Pancreas (tissue), 10 donors: ENCODE measurements around the gene UCP3. TPM values are rescaled to one million over a fixed set of nuclear protein-coding genes. Genes with fewer than 3 reads are reported as not detected.

Source experiments
- ATAC-seq, 4 donors: fragments of 200-7000 bp; cut with Tn5 transposase; one replicate each; pipeline versions ENCODE4 v1.8.0 to v1.9.1; 2020; ENCODE audit warnings: mild to moderate bottlenecking in 4 of 4, moderate library complexity in 4 of 4
- DNase-seq, 6 donors: peaks; one replicate each; pipeline ENCODE4 v3.0.0-alpha.2; 2020
- FAIRE-seq: peaks from 2 replicates; lab custom pipeline; 2012; peaks lifted over from hg19 to GRCh38; lab: Jason Lieb, UNC
- H3K27ac ChIP-seq, 4 donors: fragments of 200-600 bp; sonication (generic); 1 replicate in 3 of 4; 2 replicates in 1 of 4; pipeline versions ENCODE4 v1.5.0 to v1.8.0; 2020
- H3K27me3 ChIP-seq, 4 donors: fragments of 200-600 bp; one replicate each; pipeline ENCODE4 v1.8.0; 2021
- H3K36me3 ChIP-seq, 3 donors: fragments of 200-600 bp; sonication (generic) in 1 of 3; one replicate each; pipeline versions ENCODE4 v1.5.0 to v1.8.0; 2020 to 2021
- H3K4me1 ChIP-seq, 3 donors: fragments of 200-600 bp; one replicate each; pipeline ENCODE4 v1.8.0; 2021
- H3K4me3 ChIP-seq, 4 donors: fragments of 200-600 bp; sonication (generic) in 2 of 4; one replicate each; pipeline versions ENCODE4 v1.5.0 to v1.8.0; 2020 to 2021
- H3K9me3 ChIP-seq, 4 donors: fragments of 200-600 bp; one replicate each; pipeline ENCODE4 v1.8.0; 2021
- CTCF ChIP-seq, 4 donors: fragments of 200-600 bp; sonication (generic) in 3 of 4; IDR thresholded peaks; one replicate each; pipeline versions ENCODE4 v1.5.0 to v1.8.0; 2021; ENCODE audit warnings: antibody characterized with exemption in 4 of 4
- WGBS, 2 donors: extraction: QIAGEN DNeasy Blood & Tissue Kit; methylation state at CpG; one replicate each; pipeline ENCODE4 v1.1.7; 2013; 5-methylcytosine and 5-hydroxymethylcytosine counted together
- intact Hi-C, 3 donors: fragments of 100-400 bp; cut with DNase I; formaldehyde crosslinking; loops; one replicate each; pipeline versions ENCODE4 v1.11.1 to v1.14.2; 2022
- polyA plus RNA-seq, 2 donors: library from polyadenylated mRNA; stranded (reverse); fragments of 200-250 nt; gene quantifications; one replicate each; pipeline ENCODE4 v1.2.3, GENCODE V29; 2013
- total RNA-seq, 6 donors: library from RNA; stranded (reverse); fragmentation: NEBNext Ultra II Directional in 4 of 6; extraction: Animal tissue kit (Norgen Biotek cat#: 25700) in 4 of 6; gene quantifications; one replicate each; pipeline versions ENCODE4 v1.2.1 to v1.2.4, GENCODE V29; 2021 to 2023
- donor health status: healthy with polysubstance abuse.
- donor health status: DM: no; HTN: no; CAD: no; lungs with moderate emphysema.
- donor health status: DM: no; HTN: no; CAD: no.
- donor health status: control.
- donor health status: control.
- donor health status: Bipolar disorder and iron deficiency.
- donor health status: DM: yes; HTN: yes; CAD: no.
- donor health status: DM: no; HTN: no; CAD: no.
- donor health status: DM: no; HTN: no; CAD: no.
- donor health status: DM: yes; HTN: yes; CAD: no.

The UCP3 gene
- total RNA-seq = 1 to 10 TPM in 1 of 6 donors, under 1 TPM in 5; 0.32 to 1.5 (median 0.67) TPM
- 1 to 10 TPM; 2.0 TPM for polyA plus RNA-seq

- DNase-seq (no peak), FAIRE-seq (no peak), ATAC-seq (no peak)
- no peaks in the 10 kb centered on the region for H3K27me3 ChIP-seq
- H3K4me1 ChIP-seq = no peaks in the 10 kb centered on the region
- intact Hi-C loops = no loop called here
- H3K4me3 ChIP-seq = no peak within 1 kb of the TSS
- H3K9me3 ChIP-seq = no peaks in the 10 kb centered on the region
- WGBS, 2 donors = 77 to 79% methylated on average over 9 of the region's 9 CpGs
- no peak within 1 kb of the TSS for H3K27ac ChIP-seq
- TF ChIP-seq CTCF (IDR thresholded peaks at IDR 0.05) = no peak
- no peaks in the 10 kb centered on the region for H3K36me3 ChIP-seq
Measured at GRCh38 chr11:74008373-74009229, at the start of gene UCP3. UCP3 (minus strand) TSS chr11:74009085; CDS start chr11:74007042, 2,043 bp downstream.

GRCh38 chr11:74057249-74058151, 48.6 kb upstream of the UCP3 start:
- intact Hi-C loops = no loop called here
- 89 to 91% methylated on average over 8 of the region's 8 CpGs for WGBS, 2 donors
- Histone ChIP-seq H3K9me3 (no peaks in the 10 kb centered on the region), H3K36me3 (no peaks in the 10 kb centered on the region), H3K4me3 (no peak overlapping the region), H3K27me3 (no peaks in the 10 kb centered on the region), H3K4me1 (no peaks in the 10 kb centered on the region), H3K27ac (no peak overlapping the region)
- ATAC-seq = no peak
- no peak for DNase-seq
- FAIRE-seq = no peak
- no peak for TF ChIP-seq CTCF (IDR thresholded peaks at IDR 0.05)

- H3K4me3 ChIP-seq = no peak overlapping the region
- H3K4me1 ChIP-seq = no peaks in the 10 kb centered on the region
- TF ChIP-seq CTCF (IDR thresholded peaks at IDR 0.05) = no peak
- no peak overlapping the region for H3K27ac ChIP-seq
- ATAC-seq (no peak), FAIRE-seq (no peak), DNase-seq (no peak)
- H3K27me3 ChIP-seq = no peaks in the 10 kb centered on the region
- H3K9me3 ChIP-seq = no peaks in the 10 kb centered on the region
- intact Hi-C loops = no loop called here
- no peaks in the 10 kb centered on the region for H3K36me3 ChIP-seq
Measured at GRCh38 chr11:74055938-74056337, 47.1 kb upstream of the UCP3 start.

GRCh38 chr11:74050465-74050864, 41.6 kb upstream of the UCP3 start:
- DNase-seq (no peak), ATAC-seq (no peak), FAIRE-seq (no peak)
- Histone ChIP-seq H3K4me3 (no peak overlapping the region), H3K36me3 (peaks cover 0 to 4% (median 0%) of the 10 kb centered on the region in 3 donors), H3K9me3 (no peaks in the 10 kb centered on the region), H3K27me3 (no peaks in the 10 kb centered on the region), H3K27ac (no peak overlapping the region), H3K4me1 (no peaks in the 10 kb centered on the region)
- WGBS, 2 donors = 88 to 96% methylated on average over 3 of the region's 3 CpGs
- intact Hi-C loops = no loop called here
- TF ChIP-seq CTCF (IDR thresholded peaks at IDR 0.05) = no peak
